Measurements from ENCODE around the gene HIVEP2.

HIVEP2 gene

GRCh38 chr6:142764311-142764710, 180.7 kb downstream of the HIVEP2 start:
- no peak for TF ChIP-seq CTCF (conservative IDR thresholded peaks at IDR 0.05; ENCODE audit: low read depth, low read length)
- H3K9ac ChIP-seq, result no peak overlapping the region
- H3K27me3 ChIP-seq (ENCODE audit: insufficient read depth, low read depth), result no peaks in the 10 kb centered on the region
- H4K20me1 ChIP-seq (ENCODE audit: insufficient read depth), result no peaks in the 10 kb centered on the region
- H3K27ac ChIP-seq, result no peak overlapping the region
- H3K4me2 ChIP-seq, result no peak overlapping the region
- no peaks in the 10 kb centered on the region for H3K4me1 ChIP-seq (ENCODE audit: low read depth, poor library complexity, severe bottlenecking)
- H3K4me3 ChIP-seq (IDR thresholded peaks at IDR 0.05; ENCODE audit: insufficient read depth, low read depth, low read length), result no peak overlapping the region
- no peaks in the 10 kb centered on the region for H3K36me3 ChIP-seq (ENCODE audit: insufficient read depth)
- H2AFZ ChIP-seq (ENCODE audit: low read depth), result no peak overlapping the region
- H3K79me2 ChIP-seq (ENCODE audit: insufficient read depth, low read depth), result no peaks in the 10 kb centered on the region

GRCh38 chr6:142763205-142763604, 181.8 kb downstream of the HIVEP2 start:
- Histone ChIP-seq H3K27me3 (ENCODE audit: insufficient read depth, low read depth) (no peaks in the 10 kb centered on the region), H3K4me1 (ENCODE audit: low read depth, poor library complexity, severe bottlenecking) (no peaks in the 10 kb centered on the region), H3K9ac (no peak overlapping the region), H2AFZ (ENCODE audit: low read depth) (no peak overlapping the region), H3K4me2 (no peak overlapping the region), H3K36me3 (ENCODE audit: insufficient read depth) (no peaks in the 10 kb centered on the region), H4K20me1 (ENCODE audit: insufficient read depth) (no peaks in the 10 kb centered on the region), H3K79me2 (ENCODE audit: insufficient read depth, low read depth) (no peaks in the 10 kb centered on the region), H3K4me3 (IDR thresholded peaks at IDR 0.05; ENCODE audit: insufficient read depth, low read depth, low read length) (no peak overlapping the region), H3K27ac (no peak overlapping the region)
- TF ChIP-seq CTCF (conservative IDR thresholded peaks at IDR 0.05; ENCODE audit: low read depth, low read length), result no peak

GRCh38 chr6:142761756-142762155, 183.2 kb downstream of the HIVEP2 start:
- H3K79me2 ChIP-seq (ENCODE audit: insufficient read depth, low read depth), result no peaks in the 10 kb centered on the region
- no peaks in the 10 kb centered on the region for H3K4me1 ChIP-seq (ENCODE audit: low read depth, poor library complexity, severe bottlenecking)
- no peak overlapping the region for H2AFZ ChIP-seq (ENCODE audit: low read depth)
- H3K27ac ChIP-seq, result no peak overlapping the region
- H3K4me2 ChIP-seq, result no peak overlapping the region
- H3K27me3 ChIP-seq (ENCODE audit: insufficient read depth, low read depth), result no peaks in the 10 kb centered on the region
- no peak for TF ChIP-seq CTCF (conservative IDR thresholded peaks at IDR 0.05; ENCODE audit: low read depth, low read length)
- no peak overlapping the region for H3K9ac ChIP-seq
- no peak overlapping the region for H3K4me3 ChIP-seq (IDR thresholded peaks at IDR 0.05; ENCODE audit: insufficient read depth, low read depth, low read length)
- no peaks in the 10 kb centered on the region for H3K36me3 ChIP-seq (ENCODE audit: insufficient read depth)
- no peaks in the 10 kb centered on the region for H4K20me1 ChIP-seq (ENCODE audit: insufficient read depth)

- H3K4me3 ChIP-seq (IDR thresholded peaks at IDR 0.05; ENCODE audit: insufficient read depth, low read depth, low read length), result no peak overlapping the region
- no peak overlapping the region for H2AFZ ChIP-seq (ENCODE audit: low read depth)
- H3K4me2 ChIP-seq, result no peak overlapping the region
- no peaks in the 10 kb centered on the region for H3K4me1 ChIP-seq (ENCODE audit: low read depth, poor library complexity, severe bottlenecking)
- no peaks in the 10 kb centered on the region for H3K79me2 ChIP-seq (ENCODE audit: insufficient read depth, low read depth)
- no peaks in the 10 kb centered on the region for H3K36me3 ChIP-seq (ENCODE audit: insufficient read depth)
- no peak overlapping the region for H3K27ac ChIP-seq
- no peaks in the 10 kb centered on the region for H4K20me1 ChIP-seq (ENCODE audit: insufficient read depth)
- TF ChIP-seq CTCF (conservative IDR thresholded peaks at IDR 0.05; ENCODE audit: low read depth, low read length), result no peak
- H3K9ac ChIP-seq, result no peak overlapping the region
- no peaks in the 10 kb centered on the region for H3K27me3 ChIP-seq (ENCODE audit: insufficient read depth, low read depth)
Observed at GRCh38 chr6:142760152-142760551, 184.8 kb downstream of the HIVEP2 start.

GRCh38 chr6:142758629-142759025, 186.3 kb downstream of the HIVEP2 start:
- Histone ChIP-seq H3K36me3 (ENCODE audit: insufficient read depth) (no peaks in the 10 kb centered on the region), H3K4me2 (no peak overlapping the region), H3K4me1 (ENCODE audit: low read depth, poor library complexity, severe bottlenecking) (no peaks in the 10 kb centered on the region), H4K20me1 (ENCODE audit: insufficient read depth) (no peaks in the 10 kb centered on the region), H3K27me3 (ENCODE audit: insufficient read depth, low read depth) (no peaks in the 10 kb centered on the region), H3K27ac (no peak overlapping the region), H2AFZ (ENCODE audit: low read depth) (no peak overlapping the region), H3K79me2 (ENCODE audit: insufficient read depth, low read depth) (no peaks in the 10 kb centered on the region), H3K4me3 (IDR thresholded peaks at IDR 0.05; ENCODE audit: insufficient read depth, low read depth, low read length) (no peak overlapping the region), H3K9ac (no peak overlapping the region)
- TF ChIP-seq CTCF (conservative IDR thresholded peaks at IDR 0.05; ENCODE audit: low read depth, low read length), result no peak

Measured in KMS-11 (cell line).